C4-2B (cell line): ENCODE results near the gene PTPRR.

Experiments used
- H3K27ac ChIP-seq: fragments of 450-650 bp; 2 replicates; pipeline ENCODE4 v1.5.1; 2017
- CTCF ChIP-seq: fragments of 450-650 bp; conservative IDR thresholded peaks from 2 replicates; pipeline ENCODE4 v1.5.1; 2017; ENCODE audit warnings: mild to moderate bottlenecking
- ZFX ChIP-seq: fragments of 450-650 bp; IDR thresholded peaks from 2 replicates; pipeline ENCODE4 v1.6.1; 2017

The PTPRR gene

GRCh38 chr12:70661466-70662161, 258.9 kb downstream of the PTPRR start:
- no peak for TF ChIP-seq ZFX
- no peak for TF ChIP-seq CTCF
- no peak overlapping the region for H3K27ac ChIP-seq

DNA sequence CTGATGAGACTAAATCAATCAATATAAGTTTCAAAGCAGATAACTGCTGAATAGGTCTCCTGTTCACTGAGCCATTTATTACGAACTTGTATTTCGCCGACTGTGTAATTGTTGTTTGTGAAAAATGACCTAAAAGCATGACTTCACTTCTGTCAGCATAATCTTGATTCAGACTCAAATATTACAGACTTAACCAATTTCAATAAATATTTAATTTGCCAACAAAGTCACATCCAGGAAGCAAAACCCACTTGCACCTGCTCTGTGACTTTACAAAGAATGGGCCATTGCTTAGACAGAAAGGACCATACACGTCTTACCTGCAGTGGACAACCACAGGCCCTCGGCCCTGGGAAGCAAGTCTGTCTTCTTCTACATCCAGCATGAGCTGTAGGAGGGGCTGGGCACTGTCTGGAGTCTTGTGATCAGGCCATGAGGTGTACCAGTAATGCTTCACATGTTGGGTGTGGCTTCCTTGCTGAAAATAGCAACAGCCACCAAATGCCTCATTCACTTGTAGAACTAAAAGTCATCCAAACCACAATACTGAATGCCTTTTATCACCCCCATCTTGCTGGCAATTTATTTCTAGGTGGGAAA, 259.8 kb downstream of the PTPRR start:
- H3K27ac ChIP-seq = no peak overlapping the region
- TF ChIP-seq ZFX = no peak
- no peak for TF ChIP-seq CTCF

- no peak for TF ChIP-seq ZFX
- no peak for TF ChIP-seq CTCF
- no peak overlapping the region for H3K27ac ChIP-seq
Measured at GRCh38 chr12:70660002-70660604, 260.4 kb downstream of the PTPRR start.

GRCh38 chr12:70659077-70659606, 261.4 kb downstream of the PTPRR start:
- no peak overlapping the region for H3K27ac ChIP-seq
- no peak for TF ChIP-seq CTCF
- TF ChIP-seq ZFX = no peak

DNA sequence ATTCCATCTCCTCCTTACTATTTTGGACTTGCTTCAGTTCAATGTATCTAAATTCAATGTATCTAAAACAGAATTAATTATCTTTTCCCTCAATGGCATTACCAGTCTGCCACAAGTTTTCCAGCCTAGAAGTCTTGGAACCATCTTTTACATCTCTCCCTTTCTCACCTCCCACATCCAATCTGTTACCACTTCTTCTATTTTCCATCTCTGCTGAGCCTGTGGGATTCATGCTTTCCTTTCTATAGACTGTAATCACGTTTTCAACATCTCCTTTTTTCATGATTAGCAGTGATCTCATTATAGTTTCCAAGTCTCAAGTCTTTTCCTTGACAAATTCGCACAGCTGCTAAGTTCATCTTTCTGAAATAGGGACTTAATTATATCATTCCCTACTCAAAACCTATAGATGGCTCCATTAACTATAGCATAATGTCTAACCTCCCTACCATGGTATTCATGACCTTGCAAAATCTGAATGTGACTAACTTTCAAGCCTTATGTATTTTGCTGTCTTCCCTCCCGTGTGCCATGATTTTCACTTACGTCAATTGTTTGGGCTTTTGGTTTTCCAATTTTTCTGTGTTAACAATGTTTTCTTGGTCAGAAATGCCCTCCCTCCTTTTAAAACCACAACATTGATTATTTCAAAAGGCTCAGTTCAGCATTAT, 262.8 kb downstream of the PTPRR start:
- no peak for TF ChIP-seq ZFX
- no peak for TF ChIP-seq CTCF
- H3K27ac ChIP-seq = no peak overlapping the region

GRCh38 chr12:70652451-70652850, 268.1 kb downstream of the PTPRR start:
- TF ChIP-seq CTCF (no peak), ZFX (no peak)
- H3K27ac ChIP-seq = no peak overlapping the region
